ENCODE results near the gene PCDH9. TPM values are rescaled to one million over a fixed set of nuclear protein-coding genes. Genes with fewer than 3 reads are reported as not detected.

Gene PCDH9
- total RNA-seq, 1 donor from 2014 or later: 20.2 TPM

DNA sequence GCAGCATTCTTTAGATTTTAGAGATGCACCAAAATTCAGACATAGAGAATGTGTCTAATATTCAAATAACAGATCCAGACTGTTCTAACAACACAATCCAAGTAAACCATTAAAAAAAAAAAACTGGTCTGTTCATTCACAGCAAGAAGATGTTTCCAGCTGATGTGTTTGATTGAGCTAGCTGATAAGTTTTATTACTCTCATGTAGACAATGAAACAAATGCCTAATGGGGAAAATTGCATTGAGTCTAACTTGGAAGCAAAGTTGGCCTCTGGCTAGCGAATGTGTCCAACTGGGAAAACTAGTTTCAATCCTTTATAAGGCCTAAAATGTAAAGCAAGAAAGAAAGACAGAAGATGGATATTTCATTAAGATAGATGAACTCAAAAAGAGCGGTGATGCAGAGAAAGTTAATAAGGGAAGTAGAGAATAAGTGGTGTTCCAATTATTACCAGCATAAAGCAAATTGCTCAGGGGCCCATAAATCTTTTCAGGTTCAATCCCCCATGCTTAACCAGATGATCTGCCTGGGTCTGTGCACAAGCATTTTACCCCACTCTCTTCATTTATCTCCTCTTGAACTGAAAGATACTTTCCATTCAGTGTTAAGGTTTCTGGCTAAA lies 54.2 kb downstream of the PCDH9 start:
- DNase-seq (ENCODE audit: extremely low spot score, unreplicated experiment): no peak
- no peaks in the 10 kb centered on the region for H3K9me3 Mint-ChIP-seq
- TF ChIP-seq CTCF (conservative IDR thresholded peaks at IDR 0.05): no peak

DNA sequence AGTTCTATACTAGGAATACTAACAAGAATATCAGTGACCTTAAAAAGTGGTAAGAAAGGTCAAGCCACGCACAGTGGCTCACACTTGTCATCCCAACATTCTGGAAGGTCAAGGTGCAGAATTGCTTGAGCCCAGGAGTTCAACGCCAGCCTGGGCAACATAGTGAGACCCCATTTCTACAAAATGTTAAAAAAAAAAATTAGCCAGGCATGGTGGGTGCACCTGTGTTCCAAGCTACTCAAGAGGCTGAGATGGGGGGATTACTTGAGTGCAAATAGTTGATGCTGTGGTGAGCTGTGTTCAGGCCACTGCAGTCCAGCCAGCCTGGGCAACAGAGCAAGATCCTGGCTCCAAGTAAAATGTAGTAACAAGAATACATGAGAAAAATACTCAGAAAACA lies 61.8 kb downstream of the PCDH9 start:
- no peak for DNase-seq (ENCODE audit: extremely low spot score, unreplicated experiment)
- Mint-ChIP-seq H3K27me3 (no peaks in the 10 kb centered on the region), H3K36me3 (no peaks in the 10 kb centered on the region), H3K4me3 (no peak overlapping the region), H3K4me1 (ENCODE audit: unreplicated experiment) (no peaks in the 10 kb centered on the region), H3K9me3 (no peaks in the 10 kb centered on the region), H3K27ac (no peak overlapping the region)
- TF ChIP-seq CTCF (conservative IDR thresholded peaks at IDR 0.05): no peak

More for the DNA sequence above, 54.2 kb downstream of the PCDH9 start:
- Mint-ChIP-seq H3K4me3 (no peak overlapping the region), H3K27me3 (no peaks in the 10 kb centered on the region), H3K27ac (no peak overlapping the region), H3K4me1 (ENCODE audit: unreplicated experiment) (peaks cover 9% of the 10 kb centered on the region), H3K36me3 (no peaks in the 10 kb centered on the region)

DNA sequence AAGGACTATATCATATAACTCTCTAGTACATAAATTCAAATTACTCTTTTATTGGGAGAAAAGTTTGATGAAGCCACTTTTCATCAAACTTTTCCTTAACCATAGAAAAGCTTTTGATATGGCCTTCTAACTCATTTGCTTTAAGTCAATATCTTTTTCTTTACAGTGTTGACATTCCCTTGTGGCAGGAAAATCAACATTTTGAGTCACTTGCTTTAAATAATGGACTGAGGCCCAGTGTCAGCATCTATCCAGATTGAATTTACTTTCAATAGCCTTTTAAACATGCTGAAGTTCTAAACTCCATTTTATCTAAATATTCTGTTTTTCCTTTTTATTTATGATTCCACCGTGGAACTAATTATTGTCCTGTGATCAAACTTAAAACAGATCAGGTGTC lies 62.7 kb downstream of the PCDH9 start:
- no peaks in the 10 kb centered on the region for H3K4me1 Mint-ChIP-seq (ENCODE audit: unreplicated experiment)
- DNase-seq (ENCODE audit: extremely low spot score, unreplicated experiment): no peak
- H3K36me3 Mint-ChIP-seq: no peaks in the 10 kb centered on the region
- H3K27ac Mint-ChIP-seq: no peak overlapping the region
- no peak overlapping the region for H3K4me3 Mint-ChIP-seq
- TF ChIP-seq CTCF (conservative IDR thresholded peaks at IDR 0.05): no peak
- H3K27me3 Mint-ChIP-seq: no peaks in the 10 kb centered on the region
- H3K9me3 Mint-ChIP-seq: no peaks in the 10 kb centered on the region

DNA sequence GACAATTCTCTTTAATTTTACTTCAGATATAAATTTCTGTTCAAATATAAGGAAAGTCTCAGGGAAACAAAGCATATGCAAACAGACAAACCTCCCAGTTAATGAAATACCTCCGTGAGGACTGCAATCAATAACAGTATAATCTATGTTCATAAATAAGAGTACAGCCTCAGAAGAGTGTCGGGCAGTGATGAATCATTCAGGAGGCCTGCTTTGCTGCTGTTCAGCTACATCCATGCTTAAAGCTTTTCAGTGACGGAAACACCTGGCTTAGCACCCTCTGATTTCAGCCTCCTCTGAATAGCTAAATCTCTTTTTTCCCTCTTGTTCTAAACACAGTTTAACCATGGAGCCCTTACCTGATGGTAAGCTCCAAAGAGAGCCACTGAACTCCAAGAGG lies 69.0 kb downstream of the PCDH9 start:
- DNase-seq (ENCODE audit: extremely low spot score, unreplicated experiment): no peak
- Mint-ChIP-seq H3K36me3 (no peaks in the 10 kb centered on the region), H3K27ac (no peak overlapping the region), H3K9me3 (no peaks in the 10 kb centered on the region), H3K4me1 (ENCODE audit: unreplicated experiment) (no peaks in the 10 kb centered on the region), H3K4me3 (no peak overlapping the region), H3K27me3 (no peaks in the 10 kb centered on the region)
- TF ChIP-seq CTCF (conservative IDR thresholded peaks at IDR 0.05): no peak

- no peak overlapping the region for H3K27ac Mint-ChIP-seq
- no peak for TF ChIP-seq CTCF (conservative IDR thresholded peaks at IDR 0.05)
- H3K27me3 Mint-ChIP-seq: no peaks in the 10 kb centered on the region
- no peaks in the 10 kb centered on the region for H3K9me3 Mint-ChIP-seq
- no peak for DNase-seq (ENCODE audit: extremely low spot score, unreplicated experiment)
- no peaks in the 10 kb centered on the region for H3K36me3 Mint-ChIP-seq
- no peak overlapping the region for H3K4me3 Mint-ChIP-seq
- no peaks in the 10 kb centered on the region for H3K4me1 Mint-ChIP-seq (ENCODE audit: unreplicated experiment)
These were observed 71.2 kb downstream of the PCDH9 start for GRCh38 chr13:67158903-67159302.

DNA sequence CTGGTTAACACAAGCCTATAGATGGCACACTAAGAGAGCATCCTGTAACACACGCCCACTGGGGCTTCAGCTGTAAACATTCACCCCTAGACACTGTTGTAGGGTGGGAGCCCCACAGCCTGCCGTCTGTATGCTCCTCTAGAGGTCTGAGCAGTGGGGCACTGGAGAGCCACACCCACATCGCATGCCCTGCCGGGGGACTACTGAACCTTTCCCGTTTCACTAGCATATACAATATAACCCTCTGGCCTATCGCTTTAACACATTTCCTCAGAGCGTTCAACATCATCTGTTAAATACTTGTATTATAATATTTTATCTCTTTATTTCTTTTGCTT lies 73.4 kb downstream of the PCDH9 start:
- H3K27ac Mint-ChIP-seq: no peak overlapping the region
- no peaks in the 10 kb centered on the region for H3K9me3 Mint-ChIP-seq
- no peak for DNase-seq (ENCODE audit: extremely low spot score, unreplicated experiment)
- H3K4me1 Mint-ChIP-seq (ENCODE audit: unreplicated experiment): no peaks in the 10 kb centered on the region
- no peak for TF ChIP-seq CTCF (conservative IDR thresholded peaks at IDR 0.05)
- no peaks in the 10 kb centered on the region for H3K27me3 Mint-ChIP-seq
- no peak overlapping the region for H3K4me3 Mint-ChIP-seq
- H3K36me3 Mint-ChIP-seq: no peaks in the 10 kb centered on the region

Measured in type B pancreatic cell (in vitro differentiated cells).